ENCODE measurements around the gene BNIP5.

BNIP5 gene

DNA sequence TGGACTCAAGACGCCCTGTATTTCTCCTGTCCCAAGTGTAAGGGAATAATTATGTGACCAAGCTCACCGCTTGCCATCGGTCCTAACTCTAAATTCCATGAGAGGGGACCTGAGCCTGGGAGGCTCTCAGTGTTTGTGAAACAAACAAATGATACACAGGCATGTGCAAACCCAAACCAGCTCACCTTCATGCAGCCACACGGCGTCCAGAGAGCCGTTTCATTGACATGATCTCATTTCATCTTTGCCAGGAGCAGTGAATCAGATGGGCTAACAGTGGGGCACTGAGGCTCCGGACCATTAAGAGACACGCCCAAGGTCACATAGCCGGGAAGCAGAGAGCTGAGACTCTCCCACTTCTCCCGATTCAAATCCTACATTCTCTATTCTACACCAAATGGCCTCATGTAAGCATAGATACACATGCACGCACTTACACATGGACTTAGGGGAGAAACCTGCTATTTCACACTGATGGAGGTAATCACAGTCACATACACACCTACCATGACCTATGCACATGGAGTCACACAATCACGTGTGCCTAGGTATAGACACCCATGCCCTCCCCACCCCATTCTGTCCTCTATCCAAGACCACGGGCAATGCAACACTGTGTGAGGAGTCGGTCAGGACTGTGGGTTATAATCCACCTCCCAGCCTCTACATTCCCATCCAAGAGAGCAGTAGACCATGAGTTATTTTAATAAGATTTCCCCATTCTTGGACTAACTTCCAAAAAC lies 1.1 kb downstream of the BNIP5 start:
- H3K4me3 ChIP-seq (ENCODE audit: low read depth, low read length) = no peak overlapping the region
- TF ChIP-seq, protein P1, sequence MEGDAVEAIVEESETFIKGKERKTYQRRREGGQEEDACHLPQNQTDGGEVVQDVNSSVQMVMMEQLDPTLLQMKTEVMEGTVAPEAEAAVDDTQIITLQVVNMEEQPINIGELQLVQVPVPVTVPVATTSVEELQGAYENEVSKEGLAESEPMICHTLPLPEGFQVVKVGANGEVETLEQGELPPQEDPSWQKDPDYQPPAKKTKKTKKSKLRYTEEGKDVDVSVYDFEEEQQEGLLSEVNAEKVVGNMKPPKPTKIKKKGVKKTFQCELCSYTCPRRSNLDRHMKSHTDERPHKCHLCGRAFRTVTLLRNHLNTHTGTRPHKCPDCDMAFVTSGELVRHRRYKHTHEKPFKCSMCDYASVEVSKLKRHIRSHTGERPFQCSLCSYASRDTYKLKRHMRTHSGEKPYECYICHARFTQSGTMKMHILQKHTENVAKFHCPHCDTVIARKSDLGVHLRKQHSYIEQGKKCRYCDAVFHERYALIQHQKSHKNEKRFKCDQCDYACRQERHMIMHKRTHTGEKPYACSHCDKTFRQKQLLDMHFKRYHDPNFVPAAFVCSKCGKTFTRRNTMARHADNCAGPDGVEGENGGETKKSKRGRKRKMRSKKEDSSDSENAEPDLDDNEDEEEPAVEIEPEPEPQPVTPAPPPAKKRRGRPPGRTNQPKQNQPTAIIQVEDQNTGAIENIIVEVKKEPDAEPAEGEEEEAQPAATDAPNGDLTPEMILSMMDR (conservative IDR thresholded peaks at IDR 0.05; ENCODE audit: low read depth, low read length) = no peak
- no peak for DNase-seq (ENCODE audit: low read depth)

- TF ChIP-seq, protein P1 (conservative IDR thresholded peaks at IDR 0.05; ENCODE audit: low read depth, low read length) = no peak
- no peak overlapping the region for H3K4me3 ChIP-seq (ENCODE audit: low read depth, low read length)
- DNase-seq (ENCODE audit: low read depth) = no peak
Observed at GRCh38 chr6:36334832-36335459, 1.7 kb downstream of the BNIP5 start.

- TF ChIP-seq, protein P1 (conservative IDR thresholded peaks at IDR 0.05; ENCODE audit: low read depth, low read length) = no peak
- H3K4me3 ChIP-seq (ENCODE audit: low read depth, low read length) = no peak overlapping the region
- no peak for DNase-seq (ENCODE audit: low read depth)
Observed at GRCh38 chr6:36333931-36334725, 2.6 kb downstream of the BNIP5 start.

- TF ChIP-seq, protein P1 (conservative IDR thresholded peaks at IDR 0.05; ENCODE audit: low read depth, low read length) = no peak
- no peak overlapping the region for H3K4me3 ChIP-seq (ENCODE audit: low read depth, low read length)
- no peak for DNase-seq (ENCODE audit: low read depth)
Observed at GRCh38 chr6:36333171-36333895, 3.4 kb downstream of the BNIP5 start.

DNA sequence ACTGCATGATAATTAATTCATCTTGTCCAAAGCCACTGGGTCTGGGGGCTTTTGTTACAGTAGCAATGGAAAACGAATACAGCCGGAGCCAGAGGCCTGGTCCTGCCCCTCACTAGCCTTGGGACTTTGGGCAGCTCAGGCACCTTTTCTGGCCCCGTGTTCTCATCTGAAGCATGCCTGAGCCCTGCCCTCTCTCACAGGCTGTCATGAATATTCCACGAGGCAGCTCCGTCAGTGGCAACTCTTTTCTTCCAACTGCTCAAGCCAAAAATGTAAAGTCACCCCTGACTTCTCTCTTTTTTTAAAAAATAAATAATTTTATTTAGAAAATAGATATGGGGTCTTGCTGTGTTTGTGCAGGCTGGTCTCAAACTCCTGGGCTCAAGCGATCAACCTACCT lies 5.3 kb downstream of the BNIP5 start:
- no peak for DNase-seq (ENCODE audit: low read depth)
- no peak overlapping the region for H3K4me3 ChIP-seq (ENCODE audit: low read depth, low read length)
- TF ChIP-seq, protein P1 (conservative IDR thresholded peaks at IDR 0.05; ENCODE audit: low read depth, low read length) = no peak

DNA sequence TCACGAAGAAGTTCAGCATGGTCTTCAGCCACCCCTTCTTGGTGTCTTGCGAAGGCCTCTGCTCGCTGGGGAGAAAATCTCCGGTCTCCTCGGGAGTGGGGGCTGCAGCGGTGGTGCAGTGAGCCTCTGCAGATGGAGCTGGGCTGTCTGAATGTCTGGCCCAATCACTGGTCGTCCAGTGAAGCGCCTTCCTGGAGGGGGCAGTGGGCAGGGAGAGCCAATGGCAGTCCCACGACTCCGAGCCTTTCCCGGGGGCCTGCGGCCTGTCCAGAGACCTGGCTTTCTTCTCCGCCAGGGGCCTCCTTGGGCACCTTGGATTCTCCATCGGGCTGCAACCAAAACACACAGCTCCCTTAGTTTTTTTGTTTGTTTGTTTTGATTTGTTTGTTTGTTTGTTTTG lies 6.3 kb downstream of the BNIP5 start:
- H3K4me3 ChIP-seq (ENCODE audit: low read depth, low read length) = no peak overlapping the region
- TF ChIP-seq, protein P1 (conservative IDR thresholded peaks at IDR 0.05; ENCODE audit: low read depth, low read length) = no peak
- DNase-seq (ENCODE audit: low read depth) = no peak

All from choroid plexus epithelial cell (primary cell).